Measurements from ENCODE around the gene YPEL1.

GRCh38 chr22:21711851-21712250 is 23.7 kb downstream of the YPEL1 start:
- no peak for TF ChIP-seq POLR2A (IDR thresholded peaks at IDR 0.05)
- no peak for TF ChIP-seq CTCF (IDR thresholded peaks at IDR 0.05)

Data from esophagus squamous epithelium (tissue), 4 donors.